Hematopoietic multipotent progenitor cell treated with erythropoietin and hydrocortisone succinate and interleukin-3 and kit ligand, for 8 days (in vitro differentiated cells): ENCODE results near the gene NUP35.
"Not testable (repeated sequence)": the region's sequence is repeated elsewhere in the genome, so short reads cannot be mapped to it uniquely, and the experiment has no call there.

ENCODE experiments used
- DNase-seq: peaks from one replicate; pipeline ENCODE4 v3.0.0-alpha.2; 2015

The NUP35 gene

DNA sequence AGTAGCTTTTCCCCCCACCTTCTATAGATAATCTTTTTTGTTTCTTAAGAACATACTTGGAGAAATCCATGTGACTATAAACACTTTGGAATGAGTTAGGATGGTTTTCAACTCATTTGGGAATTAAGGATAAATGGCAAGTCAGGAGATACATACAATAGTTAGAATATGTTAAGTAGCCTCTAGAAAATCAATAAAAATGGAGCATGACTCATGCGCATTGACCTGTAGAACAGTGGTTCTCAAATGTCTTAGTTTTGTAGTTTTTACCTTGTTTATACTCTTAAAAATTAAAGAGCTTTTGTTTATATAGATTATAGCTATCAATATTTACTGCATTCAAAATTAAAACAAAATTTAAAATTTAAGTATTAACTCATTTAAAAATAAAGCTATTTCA lies 24.7 kb downstream of the NUP35 start:
- no peak for DNase-seq

DNA sequence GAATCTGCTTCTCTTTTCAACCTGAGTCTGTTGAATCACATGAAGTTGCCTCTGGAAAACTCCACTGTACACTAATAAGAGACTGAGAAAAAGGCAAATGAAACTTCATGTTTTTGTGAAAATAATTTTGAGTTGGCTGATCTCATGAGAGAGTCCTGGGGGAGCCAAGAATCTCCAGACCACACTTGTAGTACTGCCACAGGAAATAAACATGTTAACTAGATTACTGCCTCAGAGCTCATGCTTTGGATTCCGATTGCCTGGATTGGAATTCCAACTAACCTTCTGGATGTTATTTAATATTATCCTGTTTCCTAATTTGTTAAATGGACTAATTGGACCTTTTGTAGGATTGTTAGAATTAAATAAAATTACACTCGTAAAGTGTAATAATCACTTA lies 25.2 kb downstream of the NUP35 start:
- DNase-seq = no peak

DNA sequence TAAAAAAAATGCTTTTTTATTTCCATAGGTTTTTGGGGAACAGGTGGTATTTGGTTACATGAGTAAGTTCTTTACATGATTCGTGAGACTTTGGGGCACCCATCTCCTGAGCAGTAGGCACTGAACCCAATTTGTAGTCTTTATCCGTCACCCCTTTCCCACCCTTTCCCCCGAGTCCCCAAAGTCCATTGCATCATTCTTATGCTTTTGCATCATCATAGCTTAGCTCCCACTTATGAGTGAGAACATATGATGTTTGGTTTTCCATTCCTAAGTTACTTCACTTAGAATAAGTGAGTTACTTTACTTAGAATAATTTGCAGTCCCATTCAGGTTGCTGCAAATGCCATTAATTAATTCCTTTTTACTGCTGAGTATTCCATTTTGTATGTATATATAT lies 28.0 kb downstream of the NUP35 start:
- DNase-seq = not testable (repeated sequence)

DNA sequence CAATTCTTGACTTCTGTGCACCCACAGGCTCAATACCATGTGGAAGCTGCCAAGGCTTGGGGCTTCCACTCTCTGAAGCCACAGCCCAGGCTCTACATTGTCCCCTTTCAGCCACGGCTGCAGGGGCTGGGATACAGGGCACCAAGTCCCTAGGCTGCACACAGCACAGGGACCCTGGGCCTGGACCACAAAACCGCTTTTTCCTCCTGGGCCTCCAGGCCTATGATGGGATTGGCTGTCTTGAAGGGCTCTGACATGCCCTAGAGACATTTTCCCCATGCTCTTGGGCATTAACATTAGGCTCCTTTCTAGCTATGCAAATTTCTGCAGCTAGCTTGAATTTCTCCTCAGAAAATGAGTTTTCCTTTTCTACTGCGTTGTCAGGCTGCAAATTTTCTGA lies 29.7 kb downstream of the NUP35 start:
- DNase-seq = no peak

DNA sequence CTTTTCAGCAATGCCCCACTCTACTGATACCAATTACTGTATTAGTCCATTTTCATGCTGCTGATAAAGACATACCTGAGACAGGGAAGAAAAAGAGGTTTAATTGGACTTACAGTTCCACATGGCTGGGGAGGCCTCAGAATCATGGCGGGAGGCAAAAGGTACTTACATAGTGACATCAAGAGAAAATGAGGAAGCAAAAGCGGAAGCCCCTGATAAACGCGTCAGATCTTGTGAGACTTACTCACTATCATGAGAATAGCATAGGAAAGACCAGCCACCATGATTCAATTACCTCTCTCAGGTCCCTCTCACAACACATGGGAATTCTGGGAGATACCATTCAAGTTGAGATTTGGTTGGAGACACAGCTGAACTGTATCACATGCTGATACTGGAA lies 30.5 kb downstream of the NUP35 start:
- not testable (repeated sequence) for DNase-seq

DNA sequence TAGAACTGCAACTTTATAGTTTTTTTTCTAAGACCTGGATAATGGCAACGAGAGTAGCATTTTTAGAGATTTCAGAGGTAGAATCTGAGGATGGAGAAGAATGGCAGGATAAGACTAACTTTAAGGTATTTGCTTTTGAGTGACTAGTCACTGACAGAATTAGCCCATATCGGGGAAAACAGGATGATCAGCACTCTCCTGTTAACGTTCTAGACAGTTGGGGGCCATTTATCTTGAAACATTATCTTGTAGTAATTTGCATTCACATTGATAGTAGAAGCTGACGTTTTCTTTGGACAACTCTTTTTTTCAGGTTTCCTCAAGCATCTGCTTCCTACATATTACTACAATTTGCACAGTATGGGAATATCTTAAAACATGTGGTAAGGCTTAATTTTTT lies 32.9 kb downstream of the NUP35 start:
- DNase-seq = no peak

DNA sequence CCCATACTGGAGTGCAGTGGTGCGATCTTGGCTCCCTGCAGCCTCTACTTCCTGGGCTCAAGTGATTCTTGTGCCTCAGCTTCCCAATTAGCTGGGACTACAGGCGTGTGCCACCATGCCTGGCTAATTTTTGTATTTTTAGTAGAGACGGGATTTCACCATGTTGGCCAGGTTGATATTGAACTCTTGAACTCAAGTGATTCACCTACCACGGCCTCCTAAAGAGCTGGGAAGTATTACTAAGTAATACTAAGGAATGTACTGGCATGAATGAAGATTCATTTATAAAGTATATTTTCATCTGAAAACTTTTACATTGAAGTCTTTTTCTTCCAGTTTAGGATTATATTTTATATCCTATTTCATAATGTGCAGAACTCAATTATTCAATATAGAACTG lies 38.1 kb downstream of the NUP35 start:
- no peak for DNase-seq

DNA sequence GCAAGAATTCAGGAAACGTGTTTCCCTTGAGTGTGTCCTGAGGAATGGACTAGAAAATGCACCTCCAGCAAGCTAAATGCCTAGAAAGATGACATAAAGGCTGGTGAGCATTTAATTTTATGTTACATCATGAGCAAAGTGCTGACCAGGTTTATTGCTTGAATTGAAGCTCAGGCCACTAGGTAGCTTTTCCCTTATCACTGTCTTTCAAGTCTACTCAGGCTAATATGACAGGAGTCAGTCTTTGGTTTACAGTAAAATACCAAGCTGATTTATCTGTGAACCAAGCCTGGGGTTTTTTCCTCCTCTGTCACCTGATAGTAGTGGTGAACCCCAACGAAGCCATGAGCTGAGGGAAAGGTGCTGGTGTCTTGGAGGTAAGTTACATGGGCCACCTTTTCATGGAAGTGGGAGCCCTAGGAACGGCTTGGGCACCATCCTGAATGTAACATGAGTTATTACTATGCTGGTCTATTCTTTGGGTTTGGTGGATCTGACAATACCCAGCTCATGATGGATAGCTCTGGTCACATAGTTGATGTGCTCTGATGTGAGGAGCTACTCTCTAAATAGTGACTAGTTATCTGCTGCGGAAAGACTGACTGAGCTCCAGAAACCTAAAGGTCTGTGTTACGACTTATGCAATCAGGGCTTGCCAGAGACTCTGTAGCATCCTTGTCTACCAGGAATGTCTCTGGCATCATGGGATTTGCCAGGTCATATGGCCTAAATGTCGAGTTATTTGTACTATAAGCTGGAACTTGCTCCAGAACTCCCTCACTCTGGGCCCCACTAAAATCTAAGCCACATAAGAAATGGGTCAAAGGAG lies 39.8 kb downstream of the NUP35 start:
- DNase-seq = no peak

DNA sequence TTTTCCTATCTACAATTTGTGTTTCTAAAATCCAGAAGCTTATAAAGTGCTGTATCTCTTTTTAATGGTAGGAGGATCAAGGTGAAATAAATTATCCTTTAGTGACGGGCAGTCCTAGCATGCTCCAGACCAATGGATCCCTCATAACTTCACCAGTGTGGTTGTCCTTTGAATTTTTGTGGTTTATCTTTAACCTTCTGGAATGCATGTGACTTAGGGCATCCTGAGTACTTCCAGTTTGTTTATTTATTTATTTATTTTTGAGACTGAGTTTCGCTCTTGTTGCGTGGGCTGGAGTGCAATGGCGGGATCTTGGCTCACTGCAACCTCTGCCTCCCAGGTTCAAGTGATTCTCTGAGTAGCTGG lies 40.4 kb downstream of the NUP35 start:
- no peak for DNase-seq

DNA sequence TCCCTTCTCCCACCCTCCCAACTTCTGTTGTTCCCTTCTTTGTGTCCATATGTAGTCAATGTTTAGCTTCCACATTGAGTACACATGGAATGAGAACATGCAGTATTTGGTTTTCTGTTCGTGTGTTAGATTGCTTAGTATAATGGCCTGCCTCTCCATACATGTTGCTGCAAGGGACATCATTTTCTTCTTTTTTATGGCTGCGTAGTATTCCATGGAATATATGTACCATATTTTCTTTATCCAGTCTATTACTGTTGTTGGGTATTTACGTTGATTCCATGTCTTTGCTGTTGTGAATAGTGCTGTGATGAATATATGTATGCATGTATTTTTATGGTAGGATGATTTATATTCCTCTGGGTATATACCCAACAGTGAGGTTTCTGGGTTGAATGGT lies 42.0 kb downstream of the NUP35 start:
- DNase-seq = no peak

DNA sequence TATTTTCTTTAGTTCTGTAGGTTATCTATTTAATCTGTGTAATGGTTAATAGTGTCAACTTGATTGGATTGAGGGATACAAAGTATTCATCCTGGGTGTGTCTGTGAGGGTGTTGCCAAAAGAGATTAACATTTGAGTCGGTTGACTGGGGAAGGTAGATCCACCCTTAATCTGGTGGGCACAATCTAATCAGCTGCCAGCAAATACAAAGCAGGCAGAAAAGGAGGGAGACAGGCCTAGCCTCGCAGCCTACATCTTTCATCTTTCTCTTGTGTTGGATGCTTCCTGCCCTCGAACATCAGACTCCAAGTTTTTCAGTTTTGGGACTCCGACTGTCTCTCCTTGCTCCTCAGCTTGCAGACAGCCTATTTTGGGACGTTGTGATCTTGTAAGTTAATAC lies 42.7 kb downstream of the NUP35 start:
- peak; percentile 70 for DNase-seq

DNA sequence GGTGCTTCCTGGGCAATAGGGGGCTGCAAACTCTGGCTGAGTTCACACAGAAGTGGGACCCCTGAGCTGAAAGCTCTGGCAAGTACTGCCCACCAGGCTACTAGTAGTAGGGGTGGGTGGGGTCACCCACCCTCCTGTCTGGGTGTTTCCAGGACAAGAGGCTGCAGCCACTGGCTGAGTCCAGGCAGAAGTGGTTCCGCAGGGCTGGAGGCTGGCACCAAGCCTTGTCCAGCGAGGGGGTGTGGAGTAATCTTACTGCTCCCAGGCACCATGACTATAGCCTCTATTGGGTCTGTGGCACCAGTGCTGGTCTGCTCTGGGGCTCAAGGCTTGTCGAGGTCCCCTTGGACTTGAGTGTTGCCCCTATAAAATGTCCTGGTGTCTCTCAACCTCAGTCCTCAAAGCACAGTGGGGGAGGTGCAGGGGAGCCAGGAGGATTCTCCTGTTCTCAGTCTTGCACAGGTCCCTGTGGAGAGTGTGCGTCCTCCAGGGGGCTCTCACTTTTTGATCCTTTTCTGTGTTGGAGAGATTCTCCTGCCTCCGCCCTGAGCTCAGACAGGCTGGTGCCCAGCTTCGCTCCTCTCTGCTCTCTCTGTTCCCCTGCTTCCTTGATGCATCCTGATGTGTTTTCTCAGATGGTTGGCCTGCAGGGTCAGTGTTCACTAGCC lies 48.1 kb downstream of the NUP35 start:
- no peak for DNase-seq

DNA sequence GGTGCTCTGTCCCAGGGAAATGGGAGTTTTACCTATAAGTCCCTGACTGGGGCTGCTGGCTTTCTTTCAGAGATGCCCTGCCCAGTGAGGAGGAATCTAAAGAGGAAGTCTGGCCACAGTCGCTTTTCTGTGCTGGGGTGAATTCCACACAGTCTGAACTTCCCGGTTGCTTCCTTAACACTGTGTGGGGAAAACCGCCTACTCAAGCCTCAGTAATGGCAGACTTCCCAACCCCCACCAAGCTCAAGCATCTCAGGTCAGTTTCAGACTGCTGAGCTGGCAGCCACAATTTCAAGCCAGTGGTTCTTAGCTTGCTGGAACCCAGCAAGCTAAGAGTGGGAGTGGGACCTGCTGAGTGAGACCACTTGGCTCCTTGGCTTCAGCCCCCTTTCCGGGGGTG lies 54.9 kb downstream of the NUP35 start:
- no peak for DNase-seq

DNA sequence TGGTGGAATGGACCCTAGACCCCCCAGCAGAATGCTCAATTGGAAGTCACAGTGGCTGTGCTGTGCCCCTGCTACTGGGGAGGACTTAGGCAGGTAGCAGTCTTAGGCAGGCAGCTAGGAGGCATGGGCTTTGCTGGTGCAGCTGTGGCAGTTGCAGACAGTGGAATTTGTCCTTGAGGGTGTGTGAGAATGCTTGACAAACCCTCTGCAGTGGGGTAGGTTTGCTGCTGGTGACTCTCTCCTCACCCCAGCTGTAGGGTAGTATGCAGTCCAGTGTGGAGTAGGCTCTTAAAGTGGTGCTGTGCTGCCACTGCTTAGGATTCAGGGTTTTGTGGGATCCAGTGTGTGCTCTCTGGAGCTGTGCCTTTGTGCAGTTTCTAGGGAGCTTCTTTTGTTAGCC lies 61.3 kb downstream of the NUP35 start:
- DNase-seq = no peak

DNA sequence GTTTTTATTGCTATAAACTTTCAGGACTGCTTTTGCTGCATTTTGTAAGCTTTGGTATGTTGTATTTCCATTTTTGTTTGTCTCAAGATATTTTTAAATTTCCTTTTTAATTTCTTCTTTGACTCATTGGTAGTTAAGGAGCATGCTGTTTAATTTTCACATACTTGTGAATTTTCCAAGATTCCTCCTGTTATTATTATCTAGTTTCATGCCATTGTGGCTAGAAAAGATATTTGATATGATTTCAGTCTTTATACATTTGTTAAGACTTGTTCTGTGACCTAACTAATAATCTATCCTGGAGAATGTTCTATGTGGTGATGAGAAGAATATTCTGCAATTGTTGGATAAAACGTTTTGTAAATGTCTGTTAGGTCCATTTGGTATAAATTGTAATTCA lies 62.1 kb downstream of the NUP35 start:
- DNase-seq = no peak

DNA sequence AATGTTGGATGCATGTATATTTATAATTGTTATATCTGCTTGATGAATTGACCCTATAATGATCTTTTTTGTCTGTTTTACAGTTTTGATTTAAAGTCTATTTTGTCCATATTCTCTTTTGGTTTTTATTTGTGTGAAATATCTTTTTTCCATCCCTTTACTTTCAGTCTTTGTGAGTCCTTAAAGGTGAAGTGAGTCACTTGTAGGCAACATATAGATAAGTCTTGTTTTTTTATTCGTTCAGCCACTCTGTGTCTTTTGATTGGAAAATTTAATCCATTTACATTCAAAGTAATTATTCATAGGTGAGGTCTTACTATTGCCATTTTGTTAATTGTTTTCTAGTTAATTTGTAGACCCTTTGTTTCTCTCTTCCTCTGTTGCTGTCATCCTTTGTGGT lies 62.5 kb downstream of the NUP35 start:
- no peak for DNase-seq

DNA sequence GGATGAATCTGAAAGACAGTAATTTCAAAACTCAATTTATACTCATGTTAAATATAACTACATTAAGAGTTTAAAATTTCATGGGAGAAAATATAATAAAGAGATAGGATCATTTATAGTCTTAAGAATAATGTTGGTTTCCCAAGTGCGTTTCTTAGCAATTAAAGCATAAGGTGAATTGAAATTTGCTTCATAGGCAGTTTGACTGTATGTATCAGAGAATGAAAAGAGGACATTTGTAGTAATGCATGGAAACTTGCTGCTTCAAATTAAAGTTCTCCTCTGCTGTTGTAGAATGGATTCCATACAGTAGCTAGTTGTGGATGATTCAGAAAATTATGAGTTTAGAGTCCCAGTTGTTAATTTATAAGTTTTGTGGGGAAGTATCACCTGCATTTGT lies 68.1 kb downstream of the NUP35 start:
- DNase-seq = no peak

DNA sequence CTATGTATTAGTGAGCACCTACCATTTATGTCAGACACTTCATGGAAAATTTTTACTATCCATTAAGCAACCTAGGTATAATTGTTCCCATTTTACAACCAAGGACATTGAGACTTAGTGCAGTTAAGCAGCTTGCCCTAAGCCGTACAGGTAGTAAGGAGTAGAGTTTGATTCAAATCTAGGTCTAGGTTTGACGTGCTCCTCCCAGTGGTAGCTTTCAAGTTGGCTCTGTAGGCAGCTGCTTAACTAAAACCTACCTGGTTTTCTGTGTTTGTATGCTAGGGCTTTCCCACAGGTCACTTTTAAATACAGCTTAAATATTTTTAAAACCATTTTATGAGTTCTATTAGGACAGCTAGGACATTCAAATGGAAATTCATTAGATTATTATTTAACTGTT lies 69.7 kb downstream of the NUP35 start:
- no peak for DNase-seq

DNA sequence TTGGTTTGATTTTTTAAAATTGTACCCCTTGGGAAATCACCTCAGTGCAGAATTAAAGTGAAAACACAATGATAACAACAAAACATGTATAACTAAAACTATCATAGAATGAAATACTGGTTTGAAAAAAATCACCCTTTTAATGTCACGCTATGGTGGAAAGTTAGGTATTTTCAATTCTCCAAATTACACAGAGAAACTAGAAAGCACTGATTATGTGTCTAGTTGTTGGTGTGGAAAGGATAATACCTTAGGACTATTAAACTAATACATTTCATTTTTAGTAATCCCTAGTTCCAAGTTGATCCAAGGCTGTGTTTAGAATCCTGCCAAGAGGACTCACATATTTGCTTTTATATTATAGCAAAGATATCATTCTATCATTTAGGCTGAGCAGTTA lies 71.2 kb downstream of the NUP35 start:
- DNase-seq = no peak

DNA sequence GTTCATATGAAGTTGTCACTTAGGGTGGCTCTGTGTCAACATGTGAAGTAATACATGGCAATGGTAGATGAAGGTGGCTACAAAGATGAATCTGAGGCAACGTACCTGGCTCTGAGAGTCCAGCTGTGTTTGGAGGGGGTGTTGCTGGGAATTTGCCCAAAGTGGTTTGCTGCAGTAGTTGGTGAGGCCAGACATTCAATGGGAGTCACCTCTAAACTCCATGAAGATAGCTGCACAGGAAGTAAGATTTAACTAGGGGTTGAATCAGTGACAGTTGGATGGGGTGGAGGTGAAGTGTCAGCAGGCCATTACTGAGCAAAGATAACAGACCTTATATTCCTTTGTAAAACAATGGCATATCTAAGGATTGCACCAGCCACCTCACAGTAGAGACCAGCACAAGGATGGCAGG lies 71.8 kb downstream of the NUP35 start:
- DNase-seq = peak; percentile 60

DNA sequence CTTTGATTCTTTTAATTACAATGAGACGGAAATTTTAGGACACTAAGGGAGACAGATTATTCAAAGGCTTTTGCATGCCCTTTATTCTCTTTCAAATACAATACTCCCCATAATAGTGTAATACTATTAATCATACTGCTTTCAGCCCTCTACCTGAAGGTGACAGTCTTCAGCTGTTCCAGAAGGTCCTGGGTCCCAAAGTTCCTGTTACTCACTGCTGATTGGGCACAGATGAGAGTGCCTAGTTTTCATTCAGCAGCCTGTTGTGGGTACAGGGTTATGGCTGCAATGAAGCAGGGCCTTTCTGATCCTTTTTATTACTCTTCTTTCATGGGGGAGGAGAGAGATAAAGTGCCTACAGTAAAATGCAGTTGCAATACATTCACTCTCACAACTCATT lies 80.2 kb downstream of the NUP35 start:
- DNase-seq = no peak

DNA sequence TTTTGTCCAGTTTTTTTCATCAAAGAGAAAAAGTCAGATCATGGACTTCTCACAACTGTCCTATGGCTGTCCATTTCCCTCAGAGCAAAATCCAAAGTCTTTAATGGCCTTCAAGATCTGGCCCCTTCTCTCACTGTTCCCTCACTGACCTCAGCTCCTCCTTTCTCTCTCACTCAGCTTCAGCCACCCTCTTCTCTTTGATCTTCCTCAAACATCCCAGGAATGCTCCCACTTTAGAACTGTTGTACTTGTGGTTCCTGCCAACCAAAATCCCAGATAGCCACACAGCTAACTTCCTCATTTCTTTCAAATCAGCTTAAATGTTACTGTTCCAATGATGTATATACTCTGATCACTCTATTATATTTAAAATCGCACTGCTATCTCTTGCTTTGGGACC lies 82.9 kb downstream of the NUP35 start:
- no peak for DNase-seq

DNA sequence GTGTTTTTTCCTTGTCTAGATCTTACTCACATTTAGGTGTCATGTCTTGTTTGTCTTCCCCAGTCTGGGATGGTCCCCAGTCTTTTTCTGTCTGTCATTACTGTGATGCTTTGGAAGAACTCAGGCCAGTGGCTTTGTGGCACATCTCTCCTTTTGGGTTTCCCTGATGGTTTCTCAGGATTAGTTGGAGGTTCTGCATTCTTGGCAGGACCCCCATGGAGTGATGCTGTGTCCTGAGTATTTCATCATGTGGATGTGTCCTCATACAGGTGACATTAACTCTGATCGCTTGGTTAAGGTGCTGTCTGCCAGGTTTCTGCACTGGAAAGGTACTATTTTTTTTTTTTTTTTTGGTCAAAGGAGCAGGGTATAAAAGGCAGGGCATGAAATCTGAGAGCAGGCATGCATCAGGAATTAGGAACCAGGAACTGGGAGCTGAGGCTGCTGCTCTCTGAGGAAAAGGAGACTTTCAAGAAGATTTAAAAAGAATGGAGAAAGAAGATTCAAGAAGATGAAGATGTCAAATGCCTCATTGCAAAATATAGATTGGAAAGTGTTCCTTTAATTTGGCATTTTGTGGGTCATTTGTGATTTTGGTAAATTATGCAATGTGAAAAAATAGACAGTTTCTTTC lies 85.3 kb downstream of the NUP35 start:
- no peak for DNase-seq
